Fibroblast of villous mesenchyme (primary cell): ENCODE results near the gene TTLL11. TPM values are rescaled to one million over a fixed set of nuclear protein-coding genes. Genes with fewer than 3 reads are reported as not detected.
A peak's percentile ranks its signal among the peaks of the same experiment; 100 is the strongest.

ENCODE experiments used
- DNase-seq: peaks from one replicate; pipeline ENCODE4 v3.0.0-alpha.2; 2010; ENCODE audit warnings: low read depth
- H3K4me3 ChIP-seq: 2 replicates; pipeline ENCODE4 v1.5.1; 2011; ENCODE audit warnings: low read depth, mild to moderate bottlenecking, low read length
- total RNA-seq: library from RNA; depleted of rRNA; stranded (reverse); fragments of >200 nt; gene quantifications from 2 replicates; pipeline ENCODE4 v1.2.3, GENCODE V29; 2012
- TF ChIP-seq, protein P1 (sequence below): IDR thresholded peaks from 2 replicates; pipeline ENCODE4 v1.5.1; 2012; ENCODE audit warnings: low read depth, mild to moderate bottlenecking, low read length; ENCODE audit not compliant: insufficient read depth

The TTLL11 gene
- total RNA-seq, 1 donor, result 4.3 TPM

DNA sequence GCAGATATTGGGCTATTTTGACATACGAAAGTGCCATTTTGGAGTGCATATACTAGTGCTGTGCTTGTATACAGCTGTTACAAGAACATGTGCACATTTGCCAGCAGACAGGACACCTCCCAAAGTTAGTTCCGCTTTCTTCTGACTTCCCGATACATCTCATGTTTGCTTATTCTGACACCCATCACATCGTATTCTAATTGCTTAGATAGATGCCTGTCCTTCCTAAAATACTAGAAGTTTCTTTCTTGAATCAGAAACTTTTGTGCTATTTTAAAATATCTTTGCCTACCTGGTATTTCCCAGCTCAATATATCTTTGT, 177.8 kb downstream of the TTLL11 start:
- H3K4me3 ChIP-seq, result no peak overlapping the region
- TF ChIP-seq, protein P1, sequence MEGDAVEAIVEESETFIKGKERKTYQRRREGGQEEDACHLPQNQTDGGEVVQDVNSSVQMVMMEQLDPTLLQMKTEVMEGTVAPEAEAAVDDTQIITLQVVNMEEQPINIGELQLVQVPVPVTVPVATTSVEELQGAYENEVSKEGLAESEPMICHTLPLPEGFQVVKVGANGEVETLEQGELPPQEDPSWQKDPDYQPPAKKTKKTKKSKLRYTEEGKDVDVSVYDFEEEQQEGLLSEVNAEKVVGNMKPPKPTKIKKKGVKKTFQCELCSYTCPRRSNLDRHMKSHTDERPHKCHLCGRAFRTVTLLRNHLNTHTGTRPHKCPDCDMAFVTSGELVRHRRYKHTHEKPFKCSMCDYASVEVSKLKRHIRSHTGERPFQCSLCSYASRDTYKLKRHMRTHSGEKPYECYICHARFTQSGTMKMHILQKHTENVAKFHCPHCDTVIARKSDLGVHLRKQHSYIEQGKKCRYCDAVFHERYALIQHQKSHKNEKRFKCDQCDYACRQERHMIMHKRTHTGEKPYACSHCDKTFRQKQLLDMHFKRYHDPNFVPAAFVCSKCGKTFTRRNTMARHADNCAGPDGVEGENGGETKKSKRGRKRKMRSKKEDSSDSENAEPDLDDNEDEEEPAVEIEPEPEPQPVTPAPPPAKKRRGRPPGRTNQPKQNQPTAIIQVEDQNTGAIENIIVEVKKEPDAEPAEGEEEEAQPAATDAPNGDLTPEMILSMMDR, result no peak

DNA sequence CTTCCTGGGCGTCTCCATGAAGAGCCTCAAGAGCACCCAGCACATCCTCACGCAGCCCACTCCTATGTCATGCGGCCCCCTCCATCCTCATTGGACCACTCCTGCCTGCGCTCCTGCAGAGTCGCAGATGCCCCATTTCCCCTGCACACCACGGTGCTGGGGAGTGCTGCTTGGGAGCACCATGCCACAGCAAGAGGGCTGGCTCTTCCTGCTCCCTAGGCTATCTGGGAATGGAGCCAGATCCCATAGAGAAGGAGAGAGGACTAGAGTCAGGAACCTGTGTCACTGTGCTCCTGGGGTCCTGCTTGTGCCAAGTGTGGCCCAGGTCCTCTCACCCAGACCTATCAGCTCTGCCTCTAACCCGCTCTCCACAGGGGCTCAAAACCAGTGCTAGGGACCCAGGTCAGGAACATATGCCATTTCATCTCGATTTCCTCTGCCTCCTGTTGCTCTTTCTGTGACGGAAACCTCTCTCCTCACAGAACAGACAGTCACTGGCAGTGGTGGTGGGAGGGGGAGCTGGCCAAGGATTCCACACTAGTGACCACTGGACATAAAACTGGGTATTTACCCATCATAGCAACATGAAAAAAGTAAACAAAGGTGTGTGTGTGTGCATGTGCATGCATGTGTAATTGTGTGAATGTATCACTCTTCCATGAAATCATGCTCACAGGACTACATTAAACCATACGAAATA, 178.4 kb downstream of the TTLL11 start:
- no peak for DNase-seq
- TF ChIP-seq, protein P1, result no peak
- H3K4me3 ChIP-seq, result no peak overlapping the region

More for the DNA sequence above, 177.8 kb downstream of the TTLL11 start:
- no peak for DNase-seq

DNA sequence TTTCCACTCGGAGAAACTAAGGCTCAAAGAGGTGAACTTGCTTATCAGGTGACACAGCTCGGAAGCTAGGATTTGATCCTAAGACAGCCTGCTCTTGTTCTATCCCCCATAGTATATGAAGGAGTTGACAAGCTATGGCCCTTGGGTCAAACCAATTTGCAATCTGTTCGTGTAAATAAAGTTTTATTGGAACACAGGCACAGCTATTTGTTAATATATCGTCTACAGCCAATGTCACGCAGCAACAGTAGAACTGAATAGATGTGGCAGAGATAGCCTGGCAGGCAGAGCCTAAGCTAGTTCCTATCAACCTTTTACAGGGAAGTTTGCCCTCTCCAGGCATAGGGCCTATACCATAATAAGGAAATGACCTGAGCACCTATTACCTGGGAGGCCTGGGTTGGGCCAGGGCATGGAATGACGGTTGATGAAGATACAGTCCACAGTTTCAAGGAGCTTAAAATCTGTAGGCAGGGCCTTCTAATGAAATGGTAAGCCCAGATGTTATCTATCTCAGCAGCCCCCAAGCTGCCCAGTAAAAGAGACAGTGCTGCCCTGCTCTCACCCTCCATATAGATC, 179.0 kb downstream of the TTLL11 start:
- TF ChIP-seq, protein P1, result no peak
- no peak overlapping the region for H3K4me3 ChIP-seq
- no peak for DNase-seq

DNA sequence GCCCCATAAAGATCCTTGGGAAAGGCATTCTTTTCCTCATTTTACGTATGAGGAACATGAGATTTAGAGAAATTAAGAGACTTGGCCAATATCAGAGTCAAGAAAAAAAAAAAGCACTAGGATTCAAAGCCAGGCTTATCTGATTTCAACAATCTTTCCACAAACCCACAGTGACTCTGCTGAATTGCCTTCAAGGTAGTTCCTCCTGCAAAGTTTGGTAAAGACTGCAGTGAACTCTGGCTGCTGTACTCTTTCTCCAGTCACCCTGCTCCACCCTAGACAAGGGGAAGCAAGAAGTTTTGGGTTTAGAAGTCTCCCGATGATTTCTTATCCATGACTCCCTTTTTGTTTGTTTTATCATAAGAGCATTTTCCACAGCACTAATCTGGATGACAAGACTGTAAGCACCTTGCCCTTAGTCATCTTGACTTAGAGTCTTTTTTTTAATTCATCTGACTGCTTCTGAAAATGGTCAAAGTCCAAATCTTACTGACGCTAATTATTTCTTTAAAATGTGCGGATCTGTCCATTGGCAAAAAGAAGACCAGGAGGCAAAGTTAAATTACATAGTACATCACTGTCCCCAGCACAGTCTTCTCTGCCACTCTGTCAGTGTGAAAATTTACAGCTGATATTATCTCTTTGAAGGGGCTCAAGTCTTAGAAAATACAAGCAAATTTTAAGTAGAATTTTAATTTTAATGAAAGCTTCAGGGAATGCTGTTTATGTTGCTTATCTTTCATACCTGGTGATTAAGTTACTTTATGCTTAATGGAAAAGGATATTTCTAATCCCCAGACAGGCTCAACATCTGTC, 180.1 kb downstream of the TTLL11 start:
- no peak overlapping the region for H3K4me3 ChIP-seq
- TF ChIP-seq, protein P1, result no peak
- DNase-seq, result peak; percentile 44

DNA sequence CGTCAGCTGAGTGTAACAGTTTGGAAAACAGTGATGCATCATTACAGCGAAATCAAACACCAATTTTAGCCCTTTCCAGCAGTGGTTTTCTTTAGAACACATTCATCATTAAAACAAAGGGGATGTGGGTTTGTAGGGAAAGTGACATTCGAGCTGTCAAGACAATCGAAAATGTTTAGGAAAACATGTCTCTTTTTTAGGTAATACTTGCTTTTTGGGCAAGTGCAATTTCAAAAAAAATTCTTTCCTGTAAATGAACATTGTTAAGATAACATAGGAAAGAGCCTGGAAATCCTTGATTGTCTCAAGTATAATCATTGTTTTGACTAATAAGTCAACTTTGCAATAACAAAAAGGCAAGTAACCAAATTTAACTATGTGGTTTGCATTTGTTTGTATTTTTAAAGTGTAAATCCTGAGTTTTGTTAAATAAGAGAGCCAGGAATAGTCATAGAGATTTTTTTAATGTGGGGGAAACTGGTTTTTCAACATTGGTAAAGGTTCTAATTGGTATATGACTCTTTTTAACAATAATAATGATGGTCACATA, 182.5 kb downstream of the TTLL11 start:
- DNase-seq, result peak; percentile 70
- TF ChIP-seq, protein P1, result no peak
- no peak overlapping the region for H3K4me3 ChIP-seq

DNA sequence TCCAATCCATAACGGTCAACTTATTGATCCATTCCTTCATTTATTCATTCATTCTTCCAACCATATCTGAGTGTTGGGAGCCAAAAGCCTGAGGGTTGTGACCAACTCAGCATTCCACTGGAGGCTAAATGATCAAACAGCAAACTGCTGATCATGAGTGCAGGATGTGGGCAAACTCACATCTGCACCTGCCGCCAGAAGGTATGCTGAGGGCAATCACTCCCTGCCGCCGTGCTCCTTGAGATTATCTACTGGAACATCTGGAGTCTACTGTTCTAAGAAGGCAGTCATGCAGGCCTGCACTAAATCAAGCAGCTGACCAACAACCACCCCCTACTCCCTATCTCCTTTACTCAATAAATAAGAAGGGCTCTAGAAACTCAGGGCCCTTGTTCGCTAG, 184.0 kb downstream of the TTLL11 start:
- TF ChIP-seq, protein P1, result no peak

More for the DNA sequence above, 184.0 kb downstream of the TTLL11 start:
- no peak overlapping the region for H3K4me3 ChIP-seq
- no peak for DNase-seq
